UCSD-AML1 (cell line): ENCODE data around the gene KCNMB1.

Source experiments
- DNase-seq: peaks from one replicate; lab custom pipeline; 2025; ENCODE audit not compliant: unreplicated experiment; lab: John Stamatoyannopoulos, UW

The KCNMB1 gene

DNA sequence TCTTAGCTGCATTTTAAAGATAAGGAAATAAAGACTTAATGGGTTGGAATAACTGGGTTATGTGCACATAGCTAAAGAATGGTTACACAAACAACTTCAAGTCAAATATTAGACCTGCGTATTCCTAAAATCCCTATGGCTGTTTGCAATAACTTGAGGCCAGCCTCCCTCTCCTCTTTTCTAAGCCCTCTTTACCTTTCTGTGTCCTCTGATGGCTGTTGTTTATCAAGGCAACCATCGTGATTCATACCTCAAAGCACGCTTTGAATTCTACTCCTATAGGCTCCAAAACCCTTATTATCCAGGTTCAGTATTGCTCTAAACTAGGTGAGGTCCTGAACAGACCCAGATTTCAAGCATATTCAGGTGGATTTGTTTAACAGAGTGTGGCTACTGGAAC lies 46.0 kb downstream of the KCNMB1 start:
- DNase-seq: no peak

DNA sequence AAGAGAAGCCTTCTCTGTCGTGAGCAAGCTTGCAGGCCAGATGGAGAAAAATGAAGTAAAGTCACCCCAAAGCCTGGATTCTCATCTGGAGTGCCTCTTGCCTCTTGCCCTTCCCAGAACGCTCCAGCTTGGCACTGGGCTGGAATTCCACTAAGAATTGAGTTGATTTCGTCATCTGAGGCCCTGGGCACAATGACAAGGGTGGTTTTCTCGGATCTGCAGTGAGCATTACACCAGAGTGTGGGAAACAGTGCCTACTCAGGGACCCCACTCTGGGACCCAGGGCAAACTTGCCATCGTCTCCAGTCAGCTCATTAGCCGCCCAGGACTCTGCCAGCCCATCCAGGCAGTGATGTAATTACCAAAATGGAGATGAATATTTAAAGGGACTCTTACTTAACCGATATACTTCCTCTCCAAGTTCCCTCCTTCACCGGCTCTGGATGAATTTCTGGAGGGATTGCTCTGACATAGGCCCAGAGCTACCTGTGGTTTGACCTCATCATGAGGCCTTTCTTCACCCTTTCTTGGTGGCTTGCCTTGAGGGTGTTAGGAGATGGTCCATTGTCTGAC lies 46.9 kb downstream of the KCNMB1 start:
- no peak for DNase-seq

DNA sequence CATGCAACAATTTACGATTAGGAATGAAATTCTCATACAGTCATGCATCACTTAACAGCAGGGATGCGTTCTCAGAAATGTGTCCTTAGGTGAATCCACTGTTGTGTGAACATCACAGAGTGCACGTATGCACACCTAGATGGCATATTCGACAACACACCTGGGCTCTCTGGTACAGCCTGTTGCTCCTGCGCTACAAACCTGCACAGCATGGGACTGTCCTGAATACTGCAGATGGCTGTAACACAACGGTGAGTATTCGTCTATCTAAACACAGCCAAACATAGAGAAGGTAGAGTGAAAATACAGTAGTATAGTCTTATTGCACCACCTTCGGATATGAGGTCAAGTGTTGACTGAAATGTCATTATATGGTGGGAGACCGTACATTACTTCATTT lies 47.6 kb downstream of the KCNMB1 start:
- DNase-seq: no peak

DNA sequence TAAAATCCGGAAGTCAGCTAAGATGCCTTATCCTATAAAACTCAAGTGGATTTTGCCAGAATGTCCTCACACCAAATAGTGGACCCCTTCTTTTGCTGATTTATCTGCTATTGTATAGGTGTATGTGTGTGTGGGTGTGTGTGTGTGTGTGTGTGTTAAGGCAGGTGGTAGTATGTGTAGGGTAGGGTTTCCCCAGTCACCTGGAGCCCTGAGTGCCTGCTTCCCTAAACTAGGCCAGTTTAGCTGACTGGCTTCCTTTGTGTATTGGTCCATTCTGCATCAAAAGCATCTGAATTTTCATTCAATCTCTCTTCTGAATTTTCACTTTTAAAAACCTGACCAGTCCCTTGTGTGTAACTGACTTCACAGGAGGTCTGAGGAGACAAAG lies 49.4 kb downstream of the KCNMB1 start:
- DNase-seq: no peak

DNA sequence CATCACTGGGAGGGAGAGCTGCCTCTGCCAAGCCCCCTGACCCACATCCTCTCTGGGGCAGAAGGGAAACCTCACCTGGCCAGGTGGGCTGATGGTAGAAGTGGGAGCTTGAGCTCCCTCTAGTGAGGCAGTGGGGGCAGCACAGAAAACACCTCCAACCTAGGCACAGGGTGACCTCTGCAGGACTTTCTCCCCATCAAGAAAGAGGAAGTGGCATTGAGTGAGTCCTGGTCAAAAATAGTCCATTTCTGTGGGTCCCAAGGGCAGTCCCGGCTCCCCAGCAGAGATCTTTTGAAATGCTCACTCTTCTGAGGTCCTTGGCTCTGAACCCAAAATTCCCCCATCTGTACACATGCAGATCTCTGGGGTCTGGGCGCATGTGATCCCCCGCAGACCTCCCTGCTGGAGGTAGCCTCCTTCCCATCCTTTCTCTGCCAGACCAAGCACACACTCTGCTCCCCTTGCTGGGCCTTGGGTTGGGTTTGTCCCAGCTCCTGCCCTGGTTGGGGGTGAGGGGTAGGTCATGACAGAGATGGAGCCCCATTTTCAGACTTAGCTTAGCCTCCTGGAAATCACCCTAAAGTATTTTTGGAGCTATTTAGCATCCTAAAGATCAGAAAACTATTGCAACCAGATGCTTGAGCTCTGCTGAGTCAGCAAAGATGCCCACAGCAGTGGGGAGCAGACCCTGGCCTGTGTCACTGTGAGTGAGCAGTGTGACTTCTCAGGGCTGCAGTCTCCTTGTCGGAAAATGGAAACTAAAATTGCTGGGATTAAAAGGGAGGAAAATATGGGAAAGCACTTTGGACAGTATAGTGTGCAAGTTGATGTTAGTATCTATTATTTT lies 50.0 kb downstream of the KCNMB1 start:
- DNase-seq: peak; percentile 55

DNA sequence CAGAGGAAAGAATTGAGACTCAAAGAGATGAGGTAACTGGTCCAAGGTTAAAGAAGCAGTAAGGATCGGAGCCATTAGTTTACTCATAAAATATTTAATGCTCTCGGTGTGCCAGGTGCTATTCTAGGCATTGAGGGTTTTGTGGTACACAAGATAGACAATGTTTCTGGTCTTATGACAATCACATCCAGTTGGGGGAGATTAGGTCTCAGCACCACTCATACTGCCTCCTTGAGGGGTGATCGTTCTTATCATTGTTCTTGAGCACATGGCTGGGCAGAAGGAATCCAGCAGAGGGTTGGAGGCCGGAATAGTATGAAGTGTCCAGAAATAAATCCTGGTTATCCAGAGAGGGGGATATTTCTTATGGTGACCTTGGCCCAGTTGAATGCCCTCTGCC lies 50.9 kb downstream of the KCNMB1 start:
- DNase-seq: no peak

DNA sequence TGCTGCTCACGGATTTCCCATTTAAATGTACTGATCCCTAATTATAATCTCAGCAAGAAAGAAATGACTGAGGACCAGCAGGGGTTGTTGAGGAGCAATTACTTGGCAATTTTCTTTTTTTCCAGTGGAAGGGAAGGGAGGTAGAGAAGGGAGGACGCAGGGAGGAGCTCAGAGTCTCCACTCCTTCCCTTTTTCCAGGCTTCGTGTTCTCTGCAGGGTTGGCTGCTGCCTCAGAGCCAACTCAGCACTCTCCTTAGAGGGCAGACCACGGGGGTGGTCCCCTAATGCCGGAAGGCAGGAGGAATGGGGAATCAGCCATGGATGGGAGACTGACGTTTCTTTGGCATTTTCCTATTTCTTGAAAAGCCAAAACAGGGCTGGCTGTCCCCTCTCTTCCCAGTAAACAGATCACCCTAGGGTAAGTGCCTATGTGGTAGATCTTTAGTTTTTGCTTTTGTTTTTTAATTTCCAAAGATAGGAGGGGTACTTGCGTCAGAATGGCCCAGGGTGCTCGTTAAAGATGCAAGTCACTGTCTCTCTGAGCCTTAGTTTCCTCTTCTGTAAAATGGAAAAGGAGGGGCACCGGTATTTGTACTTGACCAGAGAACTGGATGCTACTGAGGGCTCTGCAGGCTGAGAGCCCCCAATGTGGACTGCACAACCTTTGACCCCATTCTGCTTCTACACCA lies 52.0 kb downstream of the KCNMB1 start:
- DNase-seq: no peak

DNA sequence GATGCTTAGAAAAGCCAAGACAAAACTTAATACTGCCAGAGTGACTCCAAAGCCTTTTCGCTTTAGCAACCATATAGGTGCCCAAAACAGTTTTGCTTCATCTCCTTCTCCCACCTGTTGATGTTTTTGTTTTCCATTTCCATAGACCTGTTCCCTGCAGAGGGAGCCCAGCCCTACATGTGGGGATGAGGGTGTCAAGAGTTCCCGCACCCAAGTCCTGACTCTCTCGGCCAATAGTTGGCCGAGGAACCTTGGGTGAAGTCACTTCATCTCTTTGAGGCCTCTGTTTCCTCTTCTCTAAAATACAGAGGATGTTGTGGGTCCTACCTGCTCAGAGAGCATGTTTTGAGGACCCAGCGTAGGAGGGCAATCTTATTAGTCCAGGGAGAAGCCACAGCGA lies 53.1 kb downstream of the KCNMB1 start:
- DNase-seq: no peak

DNA sequence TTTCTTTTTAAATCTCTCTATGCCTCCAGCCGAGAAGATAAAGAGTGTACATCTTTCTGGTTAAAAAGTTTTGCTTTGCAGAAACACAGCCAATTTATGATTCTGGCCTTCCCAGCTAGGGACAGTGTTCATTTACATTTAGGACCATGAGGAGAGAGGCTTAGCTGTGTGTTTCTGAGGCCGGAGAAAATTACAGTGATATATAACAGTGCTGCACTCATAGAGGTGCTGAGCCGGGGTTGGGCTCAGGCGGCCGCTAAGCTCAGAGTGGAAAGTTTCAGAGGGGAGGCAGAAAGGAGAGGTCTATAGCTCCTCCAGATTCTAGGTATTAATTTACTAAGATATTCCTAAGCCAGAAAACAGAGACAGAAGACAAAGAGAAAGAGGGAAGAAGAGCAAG lies 54.5 kb downstream of the KCNMB1 start:
- no peak for DNase-seq

DNA sequence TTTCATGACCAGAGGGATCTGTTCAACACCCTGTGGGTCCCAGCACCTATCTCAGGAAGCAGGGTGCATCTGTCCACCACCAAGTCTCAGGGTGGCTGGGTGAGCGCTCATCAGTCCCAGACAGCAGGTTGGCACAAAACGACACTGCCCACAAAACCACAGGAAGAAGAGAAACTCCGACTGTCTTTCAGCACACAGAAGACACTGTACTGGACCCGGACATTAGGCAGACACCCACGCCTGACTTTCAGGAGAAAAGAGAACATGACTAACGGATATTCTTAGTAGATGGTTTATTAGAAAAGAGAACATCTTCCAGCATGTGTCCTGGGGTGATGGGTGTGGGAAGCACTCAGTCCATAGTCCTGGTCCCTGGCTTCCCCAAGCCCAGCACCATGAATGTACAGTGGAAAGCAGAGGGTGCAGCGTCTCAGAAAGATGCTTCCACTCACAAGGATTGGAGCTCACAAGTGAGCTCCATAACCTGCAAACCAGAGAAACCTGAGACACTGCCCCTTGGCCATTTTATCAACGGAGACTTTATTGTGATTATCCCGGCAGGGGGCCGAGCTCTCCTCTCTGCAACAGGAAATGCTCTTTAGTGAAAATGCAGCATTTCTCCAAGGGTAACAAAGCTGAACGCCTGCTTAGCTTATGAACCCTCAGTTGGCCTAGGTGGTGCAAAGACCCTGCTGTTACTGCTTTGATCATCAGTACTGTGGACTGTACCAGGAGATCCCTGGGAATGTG lies 55.8 kb downstream of the KCNMB1 start:
- peak; percentile 43 for DNase-seq

DNA sequence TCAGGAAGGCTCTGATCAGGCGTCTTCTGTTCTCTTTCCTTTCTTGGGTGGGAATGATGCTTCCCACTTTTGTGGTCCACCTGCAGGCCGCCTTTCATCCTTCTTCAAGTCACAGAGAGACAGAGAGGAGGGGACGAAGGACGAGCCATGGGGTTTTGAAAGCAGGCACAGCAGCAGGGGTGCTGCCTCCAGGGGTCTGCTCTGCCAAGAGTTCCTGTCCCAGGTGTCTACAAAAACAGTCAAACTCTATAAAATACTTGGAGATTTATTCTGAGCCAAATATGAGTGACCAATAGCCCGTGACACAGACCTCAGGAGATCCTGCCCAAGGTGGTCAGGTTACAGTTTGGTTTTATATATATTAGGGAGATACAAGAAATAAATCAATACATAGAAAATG lies 57.1 kb downstream of the KCNMB1 start:
- DNase-seq: no peak

DNA sequence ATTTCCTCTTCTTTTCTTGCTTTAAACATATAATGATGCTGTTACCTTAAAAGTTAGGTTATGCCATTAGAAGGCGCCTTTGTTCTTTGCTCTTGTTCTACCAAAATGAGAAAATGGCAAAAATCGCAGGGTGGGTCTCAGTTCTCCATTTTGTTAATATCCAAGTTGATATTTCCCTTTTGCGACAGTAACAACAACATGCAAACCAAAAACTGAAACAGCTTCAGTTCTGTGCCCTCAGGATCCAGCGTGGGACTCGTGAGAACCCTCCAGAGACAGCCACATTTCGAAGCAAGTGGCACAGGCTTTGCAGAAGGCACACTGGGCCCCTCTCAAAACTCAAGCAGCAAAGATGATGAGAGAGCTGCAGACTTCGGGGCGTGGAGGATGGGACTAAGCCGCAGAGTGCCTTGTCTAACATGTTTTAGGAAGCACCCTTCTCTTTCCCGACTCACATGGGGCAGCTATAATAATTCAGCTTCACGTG lies 58.6 kb downstream of the KCNMB1 start:
- DNase-seq: peak; percentile 63

DNA sequence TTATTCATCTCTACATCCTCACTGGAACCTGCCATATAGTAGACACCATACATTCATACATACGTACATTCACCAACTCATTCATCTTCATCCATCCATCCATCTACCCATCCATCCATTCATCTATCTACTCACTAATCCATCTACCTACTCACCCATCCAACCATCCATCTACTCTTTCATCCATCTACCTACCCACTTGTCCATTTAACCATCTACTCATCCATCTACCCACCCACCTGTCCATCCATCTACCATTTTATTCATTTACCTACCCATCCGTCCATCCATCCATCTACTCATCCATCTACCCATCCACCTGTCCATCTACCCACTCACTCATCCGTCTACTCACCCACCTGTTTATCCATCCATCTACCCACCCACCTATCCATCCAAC lies 59.6 kb downstream of the KCNMB1 start:
- no peak for DNase-seq

DNA sequence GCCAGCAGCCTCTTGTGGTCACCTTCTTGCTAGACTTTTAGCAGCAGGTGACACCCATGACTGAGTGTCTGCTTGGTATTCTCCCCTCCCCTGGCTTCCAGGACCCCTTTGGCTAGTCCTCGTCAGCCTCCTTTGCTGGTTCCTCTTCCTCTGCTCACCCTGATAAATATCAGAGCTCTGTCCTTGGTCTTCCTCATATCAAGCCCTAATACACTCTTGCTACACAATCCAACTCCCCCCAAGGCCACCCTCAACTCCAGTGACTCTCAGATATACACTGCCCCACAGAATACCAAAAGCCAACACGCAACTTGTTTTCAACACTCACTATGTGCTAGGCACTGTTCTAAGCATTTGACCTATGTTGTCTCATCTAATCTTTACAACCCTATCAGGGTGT lies 61.3 kb downstream of the KCNMB1 start:
- no peak for DNase-seq

DNA sequence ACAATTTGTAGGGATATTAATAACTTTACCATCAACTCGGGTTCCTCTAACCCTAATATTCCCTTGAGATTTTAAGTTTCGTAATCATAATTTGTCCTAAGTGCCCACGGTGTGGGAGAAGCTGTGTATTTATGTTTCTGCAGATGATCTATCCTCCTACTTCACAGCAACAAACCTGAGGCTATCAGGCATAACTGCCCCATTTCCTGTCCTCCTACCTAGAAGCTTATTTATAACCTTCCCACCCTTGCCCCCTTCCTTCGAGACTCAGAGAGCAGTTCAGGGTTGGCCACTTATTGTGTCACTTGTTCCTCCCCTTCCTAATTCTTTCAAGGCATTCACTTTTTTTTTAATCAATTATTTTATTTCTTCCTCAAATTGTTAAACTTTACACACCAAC lies 62.0 kb downstream of the KCNMB1 start:
- no peak for DNase-seq
